Heart right ventricle (tissue), 16 donors: ENCODE measurements around the gene HIF1AN. TPM values are rescaled to one million over a fixed set of nuclear protein-coding genes. Genes with fewer than 3 reads are reported as not detected.

ENCODE experiments used
- ATAC-seq, 8 donors: fragments of 200-7000 bp; cut with Tn5 transposase; one replicate each; pipeline ENCODE4 v1.9.1; 2020; ENCODE audit warnings: mild to moderate bottlenecking in 8 of 8, moderate library complexity in 8 of 8, moderate number of reproducible peaks in 1 of 8
- DNase-seq, 2 donors: peaks; one replicate each; pipeline ENCODE4 v3.0.0-alpha.2; 2020
- H3K27ac ChIP-seq, 10 donors: fragments of 200-600 bp; sonication (generic) in 2 of 10; one replicate each; pipeline versions ENCODE4 v1.5.0 to v1.8.0; 2020 to 2022; ENCODE audit warnings: mild to moderate bottlenecking in 3 of 10
- H3K27me3 ChIP-seq, 7 donors: fragments of 200-600 bp; one replicate each; pipeline ENCODE4 v1.8.0; 2021 to 2022; ENCODE audit warnings: mild to moderate bottlenecking in 2 of 7
- H3K36me3 ChIP-seq, 9 donors: fragments of 200-600 bp; sonication (generic) in 1 of 9; one replicate each; pipeline versions ENCODE4 v1.5.0 to v1.8.0; 2020 to 2022; ENCODE audit warnings: mild to moderate bottlenecking in 2 of 9
- H3K4me1 ChIP-seq, 9 donors: fragments of 200-600 bp; sonication (generic) in 1 of 9; one replicate each; pipeline versions ENCODE4 v1.5.0 to v1.8.0; 2020 to 2022; ENCODE audit warnings: mild to moderate bottlenecking in 4 of 9
- H3K4me3 ChIP-seq, 10 donors: fragments of 200-600 bp; sonication (generic) in 2 of 10; one replicate each; pipeline versions ENCODE4 v1.5.0 to v1.8.0; 2020 to 2022; ENCODE audit warnings: mild to moderate bottlenecking in 7 of 10, moderate library complexity in 2 of 10
- H3K9me3 ChIP-seq, 11 donors: fragments of 200-600 bp in 10 of 11; sonication (generic) in 2 of 11; one replicate each; pipeline versions ENCODE4 v1.5.0 to v1.8.0; 2013 to 2022; ENCODE audit warnings: mild to moderate bottlenecking in 2 of 11, control low read depth in 1 of 11, moderate library complexity in 1 of 11
- CTCF ChIP-seq, 9 donors: fragments of 200-600 bp; sonication (generic) in 2 of 9; IDR thresholded peaks; one replicate each; pipeline versions ENCODE4 v1.5.0 to v1.8.0; 2021 to 2022; ENCODE audit warnings: antibody characterized with exemption in 9 of 9, mild to moderate bottlenecking in 5 of 9, moderate library complexity in 1 of 9
- WGBS, 2 donors: extraction: QIAGEN DNeasy Blood & Tissue Kit; methylation state at CpG; one replicate each; pipeline ENCODE4 v1.1.7; 2013; ENCODE audit warnings: inconsistent platforms in 1 of 2; 5-methylcytosine and 5-hydroxymethylcytosine counted together
- intact Hi-C, 10 donors: fragments of 100-400 bp; cut with DNase I; formaldehyde crosslinking; loops; one replicate each; pipeline versions ENCODE4 v1.11.1 to v1.14.2; 2022
- long read RNA-seq, 3 donors: library from polyadenylated mRNA; unstranded; transcript quantifications; one replicate each; pipeline ENCODE4 v2.0.0, GENCODE V29; 2020 to 2021
- polyA plus RNA-seq, 2 donors: library from polyadenylated mRNA; stranded (reverse); fragments of 200-250 nt; gene quantifications; one replicate each; pipeline ENCODE4 v1.2.3, GENCODE V29; 2013
- total RNA-seq, 10 donors: library from RNA; stranded (reverse); fragmentation: NEBNext Ultra II Directional in 3 of 10; extraction: Animal tissue kit (Norgen Biotek cat#: 25700) in 3 of 10; gene quantifications; one replicate each; pipeline versions ENCODE4 v1.2.1 to v1.2.4, GENCODE V29; 2021 to 2023
- donor health status: Arrhythmogenic right ventricular cardiomyopathy.
- donor health status: ischemic (EF 13 %, LVEDD 7.1; RV severe dilation, severe dysfunction).
- donor health status: healthy with polysubstance abuse.
- donor health status: DM: no; HTN: yes; CAD: no.
- donor health status: DM: no; HTN: no; CAD: no.
- donor health status: ischemic (EF 25% LVEDD 6.9; RV normal size, moderate dysfunction).
- donor health status: ischemic (EF 25% LVEDD 5.7; RV mildly dilated, moderate dysfunction).
- donor health status: healthy.
- donor health status: DM: yes; HTN: yes; CAD: no.
- donor health status: Ischemic cardiomyopathy.
- donor health status: ischemic (EF 35%, LVEDD 5.7; RV mildly dilated, moderate dysfunction).
- donor health status: nonischemic (EF 11% LVEDD 7.7; RV severe dilation, severe dysfunction).
- donor health status: DM: yes; HTN: yes; CAD: no.
- donor health status: PGD.
- donor health status: ischemic (EF 29% LVEDD 5.4; RV normal size, mild dysfunction).
- donor health status: nonischemic (EF 23%, LVEDD 6.1; RV moderate dilation, normal function).

HIF1AN gene
- 10 to 100 TPM; 40.9 to 66.8 (median 50.4) TPM for total RNA-seq
- polyA plus RNA-seq, result 1 to 10 TPM; 7.1 to 7.2 TPM
- long read RNA-seq, donor 1, full-length matches to known transcripts, result 110 of 154 reads
- long read RNA-seq, donor 1, partial matches to known transcripts, result 11 of 154 reads
- long read RNA-seq, donor 1, other reads (novel, unspliced or antisense), result 33 of 154 reads
- long read RNA-seq, donor 2, full-length matches to known transcripts, result 112 of 154 reads
- long read RNA-seq, donor 2, partial matches to known transcripts, result 6 of 154 reads
- long read RNA-seq, donor 2, other reads (novel, unspliced or antisense), result 36 of 154 reads
- long read RNA-seq, donor 3, full-length matches to known transcripts, result 250 of 299 reads
- long read RNA-seq, donor 3, partial matches to known transcripts, result 31 of 299 reads
- long read RNA-seq, donor 3, other reads (novel, unspliced or antisense), result 18 of 299 reads

DNA sequence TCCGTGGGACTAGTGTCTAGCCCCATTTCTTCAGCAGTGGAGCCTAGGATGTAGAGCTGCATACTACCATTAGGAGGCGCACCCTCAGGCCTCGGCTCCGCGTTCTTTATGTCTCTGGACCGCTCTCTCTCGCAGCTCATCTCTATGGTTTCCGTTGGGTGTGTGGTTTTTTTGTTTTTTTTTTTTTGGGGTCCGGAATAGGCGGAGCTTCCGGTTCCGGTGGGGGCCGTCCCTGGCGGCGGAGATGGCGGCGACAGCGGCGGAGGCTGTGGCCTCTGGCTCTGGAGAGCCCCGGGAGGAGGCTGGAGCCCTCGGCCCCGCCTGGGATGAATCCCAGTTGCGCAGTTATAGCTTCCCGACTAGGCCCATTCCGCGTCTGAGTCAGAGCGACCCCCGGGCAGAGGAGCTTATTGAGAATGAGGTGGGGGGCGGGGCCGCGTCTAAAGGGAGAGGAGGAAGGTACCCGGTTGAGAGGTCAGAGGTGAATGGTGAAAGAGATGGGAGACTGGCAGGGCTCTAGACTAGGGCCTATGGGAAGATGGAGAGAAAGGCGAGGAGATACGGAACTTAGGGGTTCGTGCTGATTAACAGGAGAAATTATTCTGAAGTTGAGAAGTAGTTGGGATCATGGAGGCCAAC lies at the start of gene HIF1AN:
Gene HIF1AN, plus strand, starts transcription at position 229 of the 639 bp plus-strand sequence. Its CDS starts 16 bp downstream, at position 245.
- ATAC-seq, result peak; percentile 94 to 100 (median 99)
- peaks cover 0 to 32% (median 26%) of the 10 kb centered on the region in 9 donors for H3K4me1 ChIP-seq
- H3K36me3 ChIP-seq, result peaks cover 0 to 37% (median 15%) of the 10 kb centered on the region in 9 donors
- TF ChIP-seq CTCF (IDR thresholded peaks at IDR 0.05), result peak; percentile 88 to 99 (median 94)
- intact Hi-C loops, result no loop called here
- no peaks in the 10 kb centered on the region for H3K9me3 ChIP-seq
- peak; percentile 84 to 94 for DNase-seq
- H3K27ac ChIP-seq, result peak within 1 kb of the TSS in 9 of 10 donors; percentile 64 to 87 (median 76)
- H3K4me3 ChIP-seq, result peak within 1 kb of the TSS; percentile 47 to 82 (median 73)
- H3K27me3 ChIP-seq, result no peaks in the 10 kb centered on the region
- WGBS, 2 donors, result 1% methylated on average over 35 of the region's 35 CpGs

- H3K4me3 ChIP-seq, result no peak overlapping the region
- no peak for DNase-seq
- WGBS, 2 donors, result 91 to 93% methylated on average over 6 of the region's 6 CpGs
- intact Hi-C loops, result no loop called here
- TF ChIP-seq CTCF (IDR thresholded peaks at IDR 0.05), result no peak
- ATAC-seq, result no peak
- peaks cover 0 to 81% (median 18%) of the 10 kb centered on the region in 9 donors for H3K36me3 ChIP-seq
- H3K4me1 ChIP-seq, result peaks cover 0 to 7% (median 5%) of the 10 kb centered on the region in 9 donors
- H3K27ac ChIP-seq, result no peak overlapping the region
- peaks cover 0 to 10% (median 0%) of the 10 kb centered on the region in 7 donors for H3K27me3 ChIP-seq
- H3K9me3 ChIP-seq, result no peaks in the 10 kb centered on the region
Observed at GRCh38 chr10:100487529-100487928, 48.2 kb upstream of the HIF1AN start.

DNA sequence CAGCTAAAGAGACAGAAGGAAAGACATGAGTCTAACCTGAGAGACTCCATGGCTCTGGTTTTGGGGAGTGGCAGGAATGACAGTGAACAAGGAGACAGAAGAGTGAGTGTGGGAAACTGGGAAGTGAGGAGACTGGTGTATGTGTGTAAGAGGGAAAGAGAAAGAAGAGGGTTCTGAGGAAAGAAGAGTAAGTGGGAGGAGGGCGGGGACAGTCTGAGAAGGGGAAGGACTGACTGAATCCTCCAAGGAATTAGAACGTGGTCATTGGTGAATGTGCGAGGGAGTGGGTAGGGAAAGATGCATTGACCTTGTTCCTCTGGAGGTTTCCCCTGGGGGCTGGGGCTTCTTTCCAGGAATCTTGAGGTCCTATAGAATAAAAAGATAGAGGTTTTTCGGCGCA lies 46.3 kb upstream of the HIF1AN start:
- no peak for DNase-seq
- Histone ChIP-seq H3K9me3 (no peaks in the 10 kb centered on the region), H3K4me1 (no peaks in the 10 kb centered on the region), H3K27ac (no peak overlapping the region), H3K4me3 (no peak overlapping the region), H3K27me3 (no peaks in the 10 kb centered on the region), H3K36me3 (peaks cover 0 to 98% (median 23%) of the 10 kb centered on the region in 9 donors)
- WGBS, 2 donors, result 81 to 82% methylated on average over 5 of the region's 5 CpGs
- no peak for TF ChIP-seq CTCF (IDR thresholded peaks at IDR 0.05)
- no peak for ATAC-seq
- intact Hi-C loops, result no loop called here

- Histone ChIP-seq H3K27me3 (no peaks in the 10 kb centered on the region), H3K4me1 (no peaks in the 10 kb centered on the region), H3K36me3 (peaks cover 0 to 98% (median 23%) of the 10 kb centered on the region in 9 donors), H3K27ac (no peak overlapping the region), H3K9me3 (no peaks in the 10 kb centered on the region), H3K4me3 (no peak overlapping the region)
- DNase-seq (peak in 1 of 2 donors; percentile 8), ATAC-seq (peak in 6 of 8 donors; percentile 23 to 95 (median 58))
- 57 to 62% methylated on average over 2 of the region's 2 CpGs for WGBS, 2 donors
- intact Hi-C loops, result no loop called here
- no peak for TF ChIP-seq CTCF (IDR thresholded peaks at IDR 0.05)
Observed at GRCh38 chr10:100490531-100490930, 45.2 kb upstream of the HIF1AN start.
